Thyroid gland (tissue), 4 donors: ENCODE data around the gene PPP1R12B.
"Not testable (repeated sequence)": the region's sequence is repeated elsewhere in the genome, so short reads cannot be mapped to it uniquely, and the experiment has no call there.

Source experiments
- POLR2A ChIP-seq, 2 donors: fragments of 450-650 bp; IDR thresholded peaks; one replicate each; pipeline ENCODE4 v1.6.1; 2017; ENCODE audit warnings: antibody characterized with exemption in 2 of 2, mild to moderate bottlenecking in 2 of 2, moderate library complexity in 1 of 2
- TF ChIP-seq, protein P1 (sequence below), 6 experiments: fragments of 200-600 bp in 3 of 6; fragments of 450-650 bp in 3 of 6; sonication (generic) in 3 of 6; IDR thresholded peaks; one replicate each; pipeline ENCODE4 v1.5.1; 2016 to 2019; ENCODE audit warnings: antibody characterized with exemption in 6 of 6, mild to moderate bottlenecking in 2 of 6, inconsistent platforms in 1 of 6, moderate library complexity in 1 of 6

DNA sequence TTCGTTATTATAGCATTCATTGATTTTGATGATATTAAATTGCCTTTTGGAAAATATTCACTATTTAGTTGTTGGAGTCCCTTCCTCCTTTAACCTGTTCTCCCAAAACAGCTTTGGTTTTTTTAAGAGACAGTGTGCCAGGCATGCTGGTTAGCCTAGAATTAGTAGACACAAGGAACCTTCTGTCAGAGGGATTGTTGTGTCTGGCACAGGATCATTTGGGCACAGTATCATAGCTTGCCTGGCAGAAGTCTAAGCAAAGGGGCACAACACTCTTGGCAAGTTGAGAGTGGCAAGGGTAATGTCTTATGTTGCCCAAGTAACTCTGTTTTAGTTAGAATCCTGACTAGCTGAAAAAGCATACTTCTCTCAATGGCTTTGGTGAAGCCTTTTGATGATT lies 49.9 kb downstream of the PPP1R12B start:
- TF ChIP-seq, protein P1, sequence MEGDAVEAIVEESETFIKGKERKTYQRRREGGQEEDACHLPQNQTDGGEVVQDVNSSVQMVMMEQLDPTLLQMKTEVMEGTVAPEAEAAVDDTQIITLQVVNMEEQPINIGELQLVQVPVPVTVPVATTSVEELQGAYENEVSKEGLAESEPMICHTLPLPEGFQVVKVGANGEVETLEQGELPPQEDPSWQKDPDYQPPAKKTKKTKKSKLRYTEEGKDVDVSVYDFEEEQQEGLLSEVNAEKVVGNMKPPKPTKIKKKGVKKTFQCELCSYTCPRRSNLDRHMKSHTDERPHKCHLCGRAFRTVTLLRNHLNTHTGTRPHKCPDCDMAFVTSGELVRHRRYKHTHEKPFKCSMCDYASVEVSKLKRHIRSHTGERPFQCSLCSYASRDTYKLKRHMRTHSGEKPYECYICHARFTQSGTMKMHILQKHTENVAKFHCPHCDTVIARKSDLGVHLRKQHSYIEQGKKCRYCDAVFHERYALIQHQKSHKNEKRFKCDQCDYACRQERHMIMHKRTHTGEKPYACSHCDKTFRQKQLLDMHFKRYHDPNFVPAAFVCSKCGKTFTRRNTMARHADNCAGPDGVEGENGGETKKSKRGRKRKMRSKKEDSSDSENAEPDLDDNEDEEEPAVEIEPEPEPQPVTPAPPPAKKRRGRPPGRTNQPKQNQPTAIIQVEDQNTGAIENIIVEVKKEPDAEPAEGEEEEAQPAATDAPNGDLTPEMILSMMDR (IDR thresholded peaks at IDR 0.05) = not testable (repeated sequence)
- TF ChIP-seq POLR2A (IDR thresholded peaks at IDR 0.05) = not testable (repeated sequence)
